ENCODE measurements around the gene BLTP3B.

Gene BLTP3B

GRCh38 chr12:100120355-100120754 is 22.3 kb downstream of the BLTP3B start:
- in situ Hi-C loops (cut with HindIII; ENCODE audit: low sequenced_read_pairs), result loop anchor here (10.0 kb wide), 1 partner anchor 266 kb away; no protein-coding TSS in a partner anchor

- in situ Hi-C loops (cut with HindIII; ENCODE audit: low sequenced_read_pairs), result no loop called here
Measured at GRCh38 chr12:100115291-100115690, 27.4 kb downstream of the BLTP3B start.

- in situ Hi-C loops (cut with HindIII; ENCODE audit: low sequenced_read_pairs), result no loop called here
Measured at GRCh38 chr12:100114574-100114973, 28.1 kb downstream of the BLTP3B start.

- in situ Hi-C loops (cut with HindIII; ENCODE audit: low sequenced_read_pairs), result no loop called here
Measured at GRCh38 chr12:100110276-100110675, 32.4 kb downstream of the BLTP3B start.

- in situ Hi-C loops (cut with HindIII; ENCODE audit: low sequenced_read_pairs), result no loop called here
Measured at GRCh38 chr12:100106861-100107260, 35.8 kb downstream of the BLTP3B start.

GRCh38 chr12:100105661-100106060 is 37.0 kb downstream of the BLTP3B start:
- in situ Hi-C loops (cut with HindIII; ENCODE audit: low sequenced_read_pairs), result no loop called here

- in situ Hi-C loops (cut with HindIII; ENCODE audit: low sequenced_read_pairs), result no loop called here
Measured at GRCh38 chr12:100101000-100101399, 41.7 kb downstream of the BLTP3B start.

Measured in DLD1 (cell line).